HepG2 (cell line): ENCODE results near the gene FOXK2. TPM values are rescaled to one million over a fixed set of nuclear protein-coding genes. Genes with fewer than 3 reads are reported as not detected.
"Not testable (repeated sequence)": the region's sequence is repeated elsewhere in the genome, so short reads cannot be mapped to it uniquely, and the experiment has no call there.

Source experiments
- ATAC-seq: fragments of 200-7000 bp; cut with Tn5 transposase; 3 replicates; pipeline ENCODE4 v1.9.1; 2020; ENCODE audit warnings: mild to moderate bottlenecking, moderate library complexity
- BruUV-seq: library from RNA; stranded (reverse); fragments of 400-500 nt; replicated peaks from 2 replicates; lab custom pipeline; 2021; lab: Mats Ljungman, UMichigan
- CTCF ChIA-PET: fragments of 300-600 bp; formaldehyde crosslinking; extraction: SDS; loops from one replicate; lab custom pipeline; 2021; ENCODE audit warnings: low total read pairs, inconsistent platforms, low intra/inter-chr PET ratio; lab: Yijun Ruan, JAX
- POLR2A ChIA-PET: fragments of 350-600 bp; sonication (Branson Sonifier 250); formaldehyde crosslinking; loops from one replicate; lab custom pipeline; 2020; ENCODE audit warnings: antibody characterized with exemption, inconsistent platforms; lab: Yijun Ruan, JAX
- DNase-seq: peaks from one replicate; pipeline ENCODE4 v3.0.0-alpha.2; 2015; ENCODE audit warnings: low spot score
- FAIRE-seq: peaks from 3 replicates; lab custom pipeline; 2011; peaks lifted over from hg19 to GRCh38; lab: Jason Lieb, UNC
- H2AFZ ChIP-seq: one replicate; pipeline ENCODE4 v1.6.1; 2011; ENCODE audit warnings: low read length, inconsistent platforms
- H3K27ac ChIP-seq: fragments of 300-600 bp; 3 replicates; pipeline ENCODE4 v1.8.0; 2011; ENCODE audit warnings: mixed run types, mild to moderate bottlenecking, mixed read lengths, low read length, inconsistent platforms; ENCODE audit not compliant: insufficient read depth; ENCODE audit errors: extremely low read length
- H3K27me3 ChIP-seq, 2 experiments: fragments of 200-600 bp in 1 of 2; 2 replicates in 1 of 2; 3 replicates in 1 of 2; pipeline versions ENCODE4 v1.6.0 to v1.8.0; 2011; ENCODE audit warnings: low read length in 2 of 2, mild to moderate bottlenecking in 2 of 2, moderate library complexity in 2 of 2, inconsistent platforms in 1 of 2; ENCODE audit not compliant: insufficient read depth in 2 of 2, control insufficient read depth in 1 of 2
- H3K36me3 ChIP-seq, 2 experiments: fragments of 200-600 bp in 1 of 2; replicated peaks in 1 of 2; 2 replicates in 1 of 2; 3 replicates in 1 of 2; pipeline versions ENCODE4 v1.5.1 to v1.8.0; 2011; ENCODE audit warnings: low read length in 2 of 2, inconsistent platforms in 1 of 2; ENCODE audit not compliant: insufficient read depth in 2 of 2, control insufficient read depth in 1 of 2
- H3K4me1 ChIP-seq: 2 replicates; pipeline ENCODE4 v1.5.1; 2012; ENCODE audit warnings: low read length, inconsistent platforms; ENCODE audit not compliant: insufficient read depth
- H3K4me2 ChIP-seq: 2 replicates; pipeline ENCODE4 v1.6.0; 2011; ENCODE audit warnings: low read depth, low read length, inconsistent platforms
- H3K4me3 ChIP-seq, 3 experiments: fragments of 200-600 bp in 1 of 3; sonication (generic), shearing (Covaris generic) in 1 of 3; replicated peaks in 1 of 3; 2 replicates each; pipeline ENCODE4 v1.5.1; 2011 to 2016; ENCODE audit warnings: low read length in 3 of 3, inconsistent platforms in 2 of 3, low read depth in 2 of 3, mild to moderate bottlenecking in 2 of 3, control low read depth in 1 of 3, mixed read lengths in 1 of 3; ENCODE audit not compliant: insufficient read depth in 1 of 3
- H3K79me2 ChIP-seq: one replicate; pipeline ENCODE4 v1.6.1; 2011; ENCODE audit warnings: low read length, inconsistent platforms; ENCODE audit not compliant: insufficient read depth
- H3K9ac ChIP-seq: 2 replicates; pipeline ENCODE4 v1.6.0; 2011; ENCODE audit warnings: mild to moderate bottlenecking, low read depth, low read length, inconsistent platforms; ENCODE audit not compliant: insufficient read depth
- H3K9me3 ChIP-seq: 2 replicates; pipeline ENCODE4 v1.5.1; 2012; ENCODE audit warnings: mild to moderate bottlenecking, low read length
- H4K20me1 ChIP-seq: 2 replicates; pipeline ENCODE4 v1.6.0; 2011; ENCODE audit warnings: inconsistent platforms, mild to moderate bottlenecking, low read length, moderate library complexity; ENCODE audit not compliant: insufficient read depth
- PTBP1 ChIP-seq: fragments of 200-400 bp; formaldehyde crosslinking; IDR thresholded peaks from 2 replicates; pipeline ENCODE4 v1.6.1; 2018; ENCODE audit warnings: low read length, low read depth; ENCODE audit not compliant: poor library complexity, severe bottlenecking
- TEAD3 ChIP-seq: optimal IDR thresholded peaks from 2 replicates; pipeline ENCODE3; 2016; ENCODE audit warnings: borderline replicate concordance
- ZNF331 ChIP-seq: sonication (generic); formaldehyde crosslinking; IDR thresholded peaks from 2 replicates; pipeline ENCODE4 v1.4.0; 2020; ENCODE audit warnings: missing genetic modification reagents
- WGBS: methylation state at CpG from one replicate; pipeline ENCODE4 v1.1.6; 2017; ENCODE audit warnings: low lambda C conversion rate; 5-methylcytosine and 5-hydroxymethylcytosine counted together
- in situ Hi-C: cut with HindIII; loops from 2 replicates; pipeline ENCODE4 v1.10.0; 2017; ENCODE audit warnings: low pct_unique_long_range_greater_than_20kb; ENCODE audit not compliant: extremely low pct_ligation_motif_present
- intact Hi-C: fragments of 100-400 bp; cut with micrococcal nuclease; formaldehyde crosslinking; loops from one replicate; pipeline ENCODE4 v1.10.0; 2022; ENCODE audit not compliant: unreplicated experiment
- polyA plus RNA-seq, 8 experiments: library from polyadenylated mRNA; depleted of rRNA in 3 of 8; stranded (reverse) in 7 of 8; unstranded in 1 of 8; fragments of >200 nt; fragmentation: Illumina TruSeq in 4 of 8; extraction: Trizol in 4 of 8; gene quantifications; 2 replicates each; pipeline versions ENCODE4 v1.2.1 to v1.2.3, GENCODE V29; 2011 to 2016; ENCODE audit warnings: low read depth in 4 of 8, missing spikeins in 1 of 8, mixed read lengths in 1 of 8; ENCODE audit not compliant: insufficient read depth in 1 of 8
- total RNA-seq, 5 experiments: library from RNA; depleted of rRNA; stranded (reverse); fragments of >200 nt; fragmentation: Illumina TruSeq; extraction: Trizol; gene quantifications; 2 replicates each; pipeline ENCODE4 v1.2.3, GENCODE V29; 2016; ENCODE audit warnings: low read depth in 1 of 5

The FOXK2 gene
- total and polyA plus RNA-seq, 2 of the 13 experiments (the other 11 are each of a cell fraction or from before 2014, with no cell fraction given), result 67.1 to 67.2 TPM

DNA sequence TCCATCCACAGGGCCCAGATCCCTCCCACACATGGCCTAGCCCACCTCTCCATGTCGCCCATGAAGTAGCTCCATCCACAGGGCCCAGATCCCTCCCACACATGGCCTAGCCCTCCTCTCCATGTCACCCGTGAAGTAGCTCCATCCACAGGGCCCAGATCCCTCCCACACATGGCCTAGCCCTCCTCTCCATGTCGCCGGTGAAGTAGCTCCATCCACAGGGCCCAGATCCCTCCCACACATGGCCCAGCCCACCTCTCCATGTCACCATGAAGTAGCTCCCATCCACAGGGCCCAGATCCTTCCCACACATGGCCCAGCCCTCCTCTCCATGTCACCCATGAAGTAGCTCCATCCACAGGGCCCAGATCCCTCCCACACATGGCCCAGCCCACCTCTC is 60.4 kb downstream of the FOXK2 start:
- FAIRE-seq, H2AFZ ChIP-seq, intact Hi-C loops, H3K9ac ChIP-seq, H3K4me1 ChIP-seq, POLR2A ChIA-PET, H3K4me2 ChIP-seq, H4K20me1 ChIP-seq, BruUV-seq, H3K27me3 ChIP-seq, H3K4me3 ChIP-seq, ATAC-seq, in situ Hi-C loops, H3K27ac ChIP-seq, H3K9me3 ChIP-seq, DNase-seq, CTCF ChIA-PET: not testable (repeated sequence)
- H3K79me2 ChIP-seq, result peaks cover 25% of the 10 kb centered on the region
- H3K36me3 ChIP-seq, result peaks cover 39 to 74% of the 10 kb centered on the region in 2 experiments
- WGBS, result 80% methylated on average over 4 of the region's 4 CpGs

DNA sequence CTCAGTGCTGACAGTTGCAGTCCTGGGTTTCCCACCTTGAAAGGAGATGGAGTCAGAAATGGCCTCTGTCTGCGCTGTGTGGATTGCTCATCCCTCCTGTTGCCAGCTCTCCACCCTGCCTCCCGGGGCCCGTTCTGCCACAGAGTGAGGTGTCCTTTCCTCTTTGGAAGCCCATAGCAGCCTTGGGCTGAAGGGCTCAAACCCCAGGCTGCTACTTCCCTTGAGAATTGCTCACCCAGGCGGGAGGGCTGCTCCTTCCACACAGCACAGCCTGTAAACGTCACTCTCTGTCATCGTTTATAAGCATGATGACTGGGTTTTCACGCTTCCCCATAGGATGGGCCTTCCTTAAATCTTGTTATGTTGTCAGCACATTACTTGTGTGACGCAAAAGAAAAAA is 62.7 kb downstream of the FOXK2 start:
- DNase-seq (no peak), ATAC-seq (no peak), FAIRE-seq (no peak)
- Histone ChIP-seq H2AFZ (no peak overlapping the region), H3K79me2 (peaks cover 16% of the 10 kb centered on the region), H3K4me1 (no peaks in the 10 kb centered on the region), H3K4me3 (no peak overlapping the region), H3K27ac (no peak overlapping the region), H3K36me3 (peaks cover 40 to 75% of the 10 kb centered on the region in 2 experiments), H3K27me3 (no peaks in the 10 kb centered on the region), H3K4me2 (no peak overlapping the region), H3K9me3 (no peaks in the 10 kb centered on the region), H4K20me1 (no peaks in the 10 kb centered on the region), H3K9ac (no peak overlapping the region)
- no peak for TF ChIP-seq PTBP1
- TF ChIP-seq TEAD3 (CRISPR knock-in tag), result peak; percentile 15
- no peak for TF ChIP-seq ZNF331
- in situ Hi-C loops, result no loop called here
- ChIA-PET CTCF (no interaction called here), POLR2A (interaction anchor here (1.1 to 1.8 kb wide), 2 partner anchors 12 to 14 kb away, joined by 4 to 5 read pairs; no protein-coding TSS in a partner anchor)
- BruUV-seq, result no TSS peak
- intact Hi-C loops, result no loop called here
- WGBS, result 95% methylated on average over 8 of the region's 8 CpGs
